ENCODE measurements around the gene DENND5B.
"Not testable (repeated sequence)": the region's sequence is repeated elsewhere in the genome, so short reads cannot be mapped to it uniquely, and the experiment has no call there.

DENND5B gene

DNA sequence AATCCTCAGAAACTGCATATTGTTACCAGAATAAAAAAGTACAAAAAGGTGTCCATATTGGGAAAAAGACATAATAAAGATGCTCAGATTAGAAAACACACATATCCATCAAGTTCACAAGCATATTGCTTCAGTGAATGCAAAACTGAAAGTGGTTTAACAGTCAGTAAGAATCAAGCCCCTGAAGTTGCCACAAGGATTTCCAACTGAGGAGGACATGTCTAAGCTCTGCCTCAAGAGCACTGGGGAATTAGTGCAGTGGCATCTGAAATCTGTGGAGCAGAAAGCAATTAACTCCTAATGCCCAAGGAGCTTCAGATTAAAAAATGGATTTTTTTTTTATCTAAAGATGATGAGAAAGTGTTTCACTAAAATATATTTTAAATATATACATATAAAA lies 113.2 kb downstream of the DENND5B start:
- in situ Hi-C loops (cut with HindIII; ENCODE audit: low sequenced_read_pairs): no loop called here

DNA sequence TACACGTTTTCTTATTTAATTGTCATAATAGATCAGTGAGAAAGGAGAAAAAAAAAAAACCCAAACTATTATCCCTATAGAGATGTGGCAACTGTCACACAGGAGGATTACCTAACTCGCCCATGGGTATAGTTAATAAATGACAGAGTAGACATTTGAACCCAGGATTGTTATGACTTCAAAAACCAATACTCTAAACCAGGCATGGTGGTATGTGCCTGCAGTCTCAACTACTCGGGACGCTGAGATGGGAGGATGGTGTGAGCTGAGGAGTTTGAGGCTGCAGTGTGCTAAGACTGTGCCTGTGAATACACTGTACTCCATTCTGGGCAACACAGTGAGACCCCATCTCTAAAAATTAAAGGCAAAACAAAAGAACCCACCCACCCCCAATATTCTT lies 114.5 kb downstream of the DENND5B start:
- in situ Hi-C loops (cut with HindIII; ENCODE audit: low sequenced_read_pairs): no loop called here

DNA sequence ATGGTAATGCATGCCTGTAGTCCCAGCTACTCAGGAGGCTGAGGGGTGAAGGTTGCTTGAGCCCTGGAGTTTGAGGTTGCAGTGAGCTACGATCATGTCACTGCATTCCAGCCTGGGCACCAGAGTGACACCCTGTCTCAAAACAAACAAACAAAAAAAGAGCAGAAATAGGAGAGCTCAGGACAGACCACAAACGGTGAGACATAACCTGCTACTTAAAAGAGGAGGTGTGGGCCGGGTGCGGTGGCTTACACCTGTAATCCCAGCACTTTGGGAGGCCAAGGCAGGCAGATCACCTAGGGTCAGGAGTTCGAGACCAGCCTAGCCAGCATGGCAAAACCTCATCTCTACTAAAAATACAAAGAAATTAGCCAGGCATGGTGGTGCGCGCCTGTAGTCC lies 115.3 kb downstream of the DENND5B start:
- in situ Hi-C loops (cut with HindIII; ENCODE audit: low sequenced_read_pairs): not testable (repeated sequence)

DNA sequence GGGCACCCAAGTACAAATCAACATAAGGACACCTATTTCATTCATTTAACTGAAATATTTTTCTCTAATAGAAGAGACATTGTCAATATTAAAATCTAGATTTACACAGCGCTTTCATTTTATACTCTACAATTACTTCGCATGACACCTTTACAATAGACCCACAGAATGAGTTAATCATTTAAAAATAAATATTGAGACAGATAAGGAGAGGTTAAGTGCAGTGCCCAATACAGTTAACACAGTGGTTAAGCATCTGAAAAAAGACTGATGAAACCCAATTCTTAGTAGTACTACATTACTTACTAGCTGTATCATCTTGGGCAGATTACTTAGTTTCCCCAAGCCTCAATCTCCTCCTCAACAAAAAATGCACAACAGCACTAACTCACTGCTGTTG lies 116.2 kb downstream of the DENND5B start:
- in situ Hi-C loops (cut with HindIII; ENCODE audit: low sequenced_read_pairs): no loop called here

DNA sequence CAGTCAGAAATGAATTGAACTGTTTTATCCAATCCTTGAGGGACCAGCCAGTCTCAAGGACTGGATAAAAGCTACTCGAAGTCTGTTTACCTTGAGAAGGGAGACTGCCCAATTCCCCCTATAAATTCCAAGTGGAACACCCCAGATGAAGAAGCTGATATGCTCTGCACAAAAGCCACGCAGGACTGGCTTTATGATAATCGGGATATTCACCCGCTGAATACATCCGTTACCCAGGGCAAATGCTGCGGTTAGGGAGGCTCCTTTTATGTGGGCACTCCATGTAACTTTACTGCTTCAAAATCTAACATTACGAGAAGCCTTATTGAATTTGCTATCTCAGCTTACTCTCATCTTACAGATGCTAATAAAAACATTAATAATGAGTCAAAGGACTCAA lies 119.1 kb downstream of the DENND5B start:
- in situ Hi-C loops (cut with HindIII; ENCODE audit: low sequenced_read_pairs): no loop called here

DNA sequence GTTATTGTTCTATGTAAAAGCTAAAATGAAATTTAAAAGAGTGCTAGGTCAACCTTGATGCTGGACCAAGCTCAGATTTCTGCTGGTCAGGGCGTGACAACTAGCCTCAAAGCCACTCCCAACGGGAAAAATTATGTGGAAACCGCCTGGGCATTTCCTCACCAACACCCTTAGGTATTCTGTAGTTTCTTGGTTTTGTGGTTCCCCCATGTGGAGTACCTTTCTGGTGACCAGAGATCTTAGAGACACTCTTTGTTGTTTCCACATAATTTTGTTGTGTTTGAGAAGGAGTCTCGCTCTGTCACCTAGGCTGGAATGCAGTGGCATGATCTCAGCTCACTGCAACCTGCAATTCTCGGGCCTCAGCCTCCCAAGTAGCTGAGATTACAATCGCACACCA lies 119.9 kb downstream of the DENND5B start:
- in situ Hi-C loops (cut with HindIII; ENCODE audit: low sequenced_read_pairs): no loop called here

DNA sequence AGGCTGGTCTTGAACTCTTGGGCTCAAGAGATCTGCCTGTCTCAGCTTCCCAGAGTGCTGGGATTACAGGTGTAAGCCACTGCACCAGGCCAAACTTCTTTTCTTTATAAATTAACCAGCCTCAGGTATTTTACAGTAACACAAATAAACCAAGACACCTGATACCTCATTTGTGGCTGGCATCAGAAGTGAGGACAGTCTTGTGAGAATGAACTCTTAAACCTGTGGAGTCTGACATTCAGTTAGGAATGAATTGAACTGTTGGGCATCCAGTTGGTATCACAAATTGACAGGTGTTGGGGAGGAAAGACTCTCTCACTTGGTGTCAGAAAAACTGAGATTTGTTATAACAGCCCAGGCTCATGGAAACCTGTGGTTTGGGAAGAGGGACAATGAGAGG lies 120.5 kb downstream of the DENND5B start:
- in situ Hi-C loops (cut with HindIII; ENCODE audit: low sequenced_read_pairs): no loop called here

DNA sequence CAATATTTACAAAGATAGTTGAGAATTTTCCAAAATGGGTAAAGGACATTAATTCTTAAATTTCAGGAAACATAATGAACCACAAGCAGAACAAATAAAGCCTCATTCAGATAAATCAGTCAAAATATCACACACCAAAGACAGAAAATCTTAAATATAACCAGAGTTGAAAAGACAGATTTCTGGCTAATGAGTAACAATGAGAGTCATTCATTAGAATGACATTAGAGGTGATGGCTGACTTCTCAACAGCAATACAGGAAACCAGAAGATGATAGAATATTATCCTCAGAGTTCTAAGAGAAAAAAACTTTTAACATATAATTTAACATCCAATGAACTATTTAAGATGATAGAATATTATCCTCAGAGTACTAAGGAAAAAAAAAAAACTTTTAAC lies 124.2 kb downstream of the DENND5B start:
- in situ Hi-C loops (cut with HindIII; ENCODE audit: low sequenced_read_pairs): no loop called here

DNA sequence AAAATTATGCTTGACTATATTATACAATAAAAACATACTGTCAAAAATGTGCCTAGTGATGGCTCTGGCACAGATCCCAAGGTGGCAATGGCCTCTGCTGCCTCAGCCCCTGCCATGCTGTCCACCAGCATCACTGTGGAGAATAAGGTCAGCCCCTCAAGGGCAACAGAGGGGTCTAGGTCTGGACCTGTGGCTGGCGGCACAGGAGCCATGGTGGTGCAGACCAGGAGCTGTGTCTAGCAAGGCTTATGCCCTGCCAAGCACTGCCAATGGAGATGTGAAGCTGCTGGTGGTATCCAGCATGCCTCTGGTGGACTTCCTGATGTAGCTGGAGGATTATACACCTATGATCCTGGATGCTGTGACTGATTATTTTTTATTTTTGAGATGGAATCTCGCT lies 125.9 kb downstream of the DENND5B start:
- in situ Hi-C loops (cut with HindIII; ENCODE audit: low sequenced_read_pairs): no loop called here

DNA sequence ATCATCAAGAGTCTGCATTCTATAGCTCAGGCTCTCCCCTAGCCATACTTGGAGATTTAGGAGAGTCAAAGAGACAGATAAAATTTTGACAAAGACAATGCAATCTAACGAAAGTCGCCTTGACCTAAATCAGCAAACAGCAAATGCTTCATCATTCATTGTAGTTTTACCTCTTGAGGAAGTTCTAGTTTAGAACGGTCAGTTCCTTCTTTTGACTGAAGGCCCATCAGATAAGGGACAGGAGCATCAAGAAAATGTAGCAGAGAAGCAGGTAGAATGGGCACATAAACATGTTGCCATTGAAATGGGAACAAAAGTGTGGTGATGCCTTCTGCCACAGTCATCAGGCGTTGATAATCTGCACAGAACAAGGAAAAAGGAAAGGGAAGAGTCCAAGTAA lies 130.9 kb downstream of the DENND5B start:
- in situ Hi-C loops (cut with HindIII; ENCODE audit: low sequenced_read_pairs): no loop called here

DNA sequence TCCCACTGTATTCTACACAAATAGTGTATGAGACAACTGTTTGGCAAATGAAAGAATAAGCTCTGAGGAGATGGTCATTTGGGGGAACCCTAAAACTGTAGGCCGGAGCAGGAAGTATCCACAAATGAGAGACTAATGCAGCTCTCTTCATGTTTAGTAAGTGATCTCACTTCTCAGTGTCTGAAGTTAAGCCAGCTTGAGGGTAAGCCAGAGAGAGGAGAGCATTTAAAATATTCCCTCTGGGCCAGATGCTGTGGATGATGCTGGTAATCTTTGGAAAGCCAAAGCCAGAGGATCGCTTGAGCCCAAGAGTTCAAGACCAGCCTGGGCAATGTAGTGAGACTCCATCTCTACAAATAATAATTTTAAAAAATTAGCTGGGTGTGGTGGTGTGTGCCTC lies 134.4 kb downstream of the DENND5B start:
- in situ Hi-C loops (cut with HindIII; ENCODE audit: low sequenced_read_pairs): loop anchor here (5.0 kb wide), 1 partner anchor 49 kb away; no protein-coding TSS in a partner anchor

DNA sequence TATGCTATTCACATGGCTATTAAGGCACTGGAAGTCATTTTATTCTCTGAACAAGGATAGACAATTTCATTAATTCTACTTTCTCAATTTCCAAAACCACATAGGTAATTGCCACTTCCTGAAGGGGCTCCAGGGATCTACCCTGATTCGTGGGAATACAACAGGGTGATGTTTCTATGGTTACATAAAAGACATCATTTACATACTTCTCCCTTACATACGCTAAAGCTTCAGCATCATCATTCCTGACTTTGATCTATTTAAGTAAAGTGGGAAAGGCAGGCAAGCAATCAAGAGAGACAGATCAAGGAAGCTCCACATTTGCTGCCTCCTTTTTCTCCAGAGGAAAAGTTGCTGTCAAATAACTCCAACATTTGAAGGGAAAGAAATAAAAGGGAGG lies 146.2 kb downstream of the DENND5B start:
- in situ Hi-C loops (cut with HindIII; ENCODE audit: low sequenced_read_pairs): no loop called here

DNA sequence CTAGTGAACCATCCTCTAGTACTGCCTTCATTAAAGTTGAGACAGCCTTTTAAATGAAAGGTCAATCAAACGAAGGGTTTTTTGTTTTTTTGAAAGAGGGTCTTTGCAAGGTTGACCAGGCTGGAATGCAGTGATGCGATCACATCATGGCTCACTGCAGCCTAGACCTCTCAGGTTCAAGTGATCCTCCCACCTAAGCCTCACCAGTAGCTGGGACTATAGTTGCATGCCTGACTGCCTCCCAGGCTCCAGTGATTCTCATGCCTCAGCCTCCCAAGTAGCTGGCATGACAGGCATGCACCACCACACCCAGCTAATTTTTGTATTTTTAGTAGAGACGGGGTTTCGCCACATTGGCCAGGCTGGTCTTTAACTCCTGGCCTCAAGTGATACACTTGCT lies 150.3 kb downstream of the DENND5B start:
- in situ Hi-C loops (cut with HindIII; ENCODE audit: low sequenced_read_pairs): no loop called here

DNA sequence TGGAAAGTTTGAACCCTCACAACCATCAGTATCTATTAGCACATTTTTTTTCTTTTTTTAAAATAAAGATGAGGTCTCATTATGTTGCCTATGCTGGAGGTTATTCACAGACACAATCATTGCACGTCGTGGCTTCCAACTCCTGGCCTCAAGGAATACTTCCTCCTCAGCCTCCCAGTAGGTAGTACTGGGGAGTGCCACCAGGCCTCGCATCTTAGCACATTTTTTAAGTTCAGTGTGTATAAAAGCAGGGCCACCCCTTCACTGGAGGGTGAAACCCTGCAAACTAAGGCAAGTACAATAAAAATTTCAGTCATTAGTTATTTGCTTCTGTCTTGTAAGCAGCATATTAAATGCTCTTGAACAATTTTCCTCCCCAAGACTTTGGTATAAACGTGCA lies 150.8 kb downstream of the DENND5B start:
- in situ Hi-C loops (cut with HindIII; ENCODE audit: low sequenced_read_pairs): no loop called here

DNA sequence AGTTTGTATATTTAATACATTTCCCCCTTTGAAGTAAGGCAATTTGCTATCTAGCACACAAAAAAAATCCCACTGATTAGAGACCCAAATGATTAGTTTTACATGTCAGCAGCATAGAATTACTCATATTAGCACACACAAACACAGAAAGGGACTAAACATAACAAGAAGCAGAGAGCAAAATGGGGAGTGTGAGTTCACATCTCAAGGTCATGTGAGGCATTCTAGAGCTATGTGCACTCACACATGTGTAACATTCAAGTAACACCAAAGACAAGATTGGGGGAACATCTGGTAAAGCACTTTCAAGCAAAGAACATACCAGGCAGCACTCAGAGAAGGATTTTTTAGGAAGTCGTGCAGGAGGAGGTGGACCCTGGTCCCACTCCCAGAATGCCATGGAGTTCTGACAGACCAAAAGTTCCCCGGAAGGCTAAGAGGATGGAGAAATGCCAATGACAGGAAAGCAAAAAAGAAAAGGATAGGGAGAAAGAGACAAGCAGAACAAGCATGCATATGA lies 159.2 kb downstream of the DENND5B start:
- in situ Hi-C loops (cut with HindIII; ENCODE audit: low sequenced_read_pairs): no loop called here

DNA sequence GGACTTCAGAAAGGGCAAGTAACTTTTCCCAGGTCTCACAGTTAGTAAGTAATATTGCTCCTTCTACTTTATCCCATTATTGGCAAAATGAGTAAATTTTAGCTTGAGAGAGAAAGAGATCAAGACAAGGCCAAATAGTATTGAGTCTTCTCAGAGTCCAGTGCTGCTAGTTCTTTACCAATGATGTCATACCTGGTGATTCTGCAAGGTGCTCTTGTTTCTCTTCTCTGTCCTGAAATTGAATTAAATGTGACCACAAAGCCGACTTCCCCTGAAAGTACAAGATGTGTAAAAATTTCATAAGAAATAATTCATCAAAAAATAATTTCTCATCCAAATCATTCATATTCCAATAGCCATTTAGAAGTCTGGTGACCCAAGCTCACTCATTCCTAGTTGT lies 167.5 kb downstream of the DENND5B start:
- in situ Hi-C loops (cut with HindIII; ENCODE audit: low sequenced_read_pairs): no loop called here

DNA sequence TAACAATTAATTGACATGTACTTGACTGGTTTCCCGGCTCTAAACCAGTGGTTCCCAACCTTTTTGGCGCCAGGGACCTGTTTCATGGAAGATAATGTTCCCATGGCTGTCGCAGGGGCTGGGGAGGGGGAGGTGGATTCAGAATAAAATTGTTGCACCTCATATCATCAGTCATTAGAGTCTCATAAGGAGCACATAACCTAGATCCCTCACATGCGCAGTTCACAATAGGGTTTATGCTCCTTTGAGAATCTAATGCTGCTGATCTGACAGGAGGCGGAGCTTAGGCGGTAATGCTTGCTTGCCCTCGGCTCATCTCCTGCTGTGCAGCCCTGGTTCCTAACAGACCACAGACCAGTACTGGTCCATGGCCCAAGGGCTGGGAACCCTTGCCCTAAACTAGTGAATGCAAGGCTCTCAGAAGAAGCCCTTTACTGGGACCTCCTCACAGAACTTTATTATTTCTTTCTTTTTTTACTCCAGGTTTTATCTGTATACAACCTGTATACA lies 178.6 kb downstream of the DENND5B start:
- in situ Hi-C loops (cut with HindIII; ENCODE audit: low sequenced_read_pairs): no loop called here

DNA sequence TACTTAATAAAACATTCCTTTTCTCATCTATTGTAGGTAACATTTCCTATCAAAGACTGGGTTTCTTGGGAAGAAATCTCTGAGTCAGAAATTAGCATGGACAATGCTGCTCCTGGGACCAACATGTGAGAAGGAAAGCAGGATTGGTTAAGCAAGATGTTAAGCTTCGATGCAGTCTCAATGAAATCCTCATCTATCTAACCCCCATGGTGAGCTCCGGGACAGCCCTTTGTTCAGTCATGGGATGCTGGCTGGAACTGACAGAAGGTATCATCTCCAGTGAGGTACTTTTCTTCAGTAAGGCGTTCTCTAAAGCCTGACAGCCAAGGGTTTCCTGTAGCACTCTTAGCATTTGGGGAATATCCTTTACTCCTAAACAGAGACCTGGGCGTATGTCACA lies 182.2 kb downstream of the DENND5B start:
- in situ Hi-C loops (cut with HindIII; ENCODE audit: low sequenced_read_pairs): loop anchor here (5.0 kb wide), 2 partner anchors 49 to 71 kb away; no protein-coding TSS in a partner anchor

DNA sequence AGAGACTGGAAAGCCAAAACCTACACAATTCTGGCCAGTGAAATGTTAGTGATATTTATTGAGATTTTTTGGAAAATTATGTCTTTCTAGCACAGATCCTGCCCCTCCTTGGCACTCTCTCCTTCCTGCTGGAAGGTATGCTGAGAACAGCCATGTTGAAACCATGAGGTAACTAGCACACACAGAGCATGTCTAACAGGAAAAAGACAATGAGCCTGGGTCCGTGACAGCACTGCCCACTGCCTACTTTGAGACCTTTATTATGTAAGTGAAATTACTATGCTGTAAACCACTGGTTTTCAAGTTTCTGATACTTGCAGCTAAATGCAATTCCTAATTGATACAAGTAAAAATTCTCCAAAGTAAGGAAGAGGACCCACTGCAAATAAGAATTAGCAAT lies 183.4 kb downstream of the DENND5B start:
- in situ Hi-C loops (cut with HindIII; ENCODE audit: low sequenced_read_pairs): loop anchor here (5.0 kb wide), 2 partner anchors 50 to 70 kb away; no protein-coding TSS in a partner anchor

DNA sequence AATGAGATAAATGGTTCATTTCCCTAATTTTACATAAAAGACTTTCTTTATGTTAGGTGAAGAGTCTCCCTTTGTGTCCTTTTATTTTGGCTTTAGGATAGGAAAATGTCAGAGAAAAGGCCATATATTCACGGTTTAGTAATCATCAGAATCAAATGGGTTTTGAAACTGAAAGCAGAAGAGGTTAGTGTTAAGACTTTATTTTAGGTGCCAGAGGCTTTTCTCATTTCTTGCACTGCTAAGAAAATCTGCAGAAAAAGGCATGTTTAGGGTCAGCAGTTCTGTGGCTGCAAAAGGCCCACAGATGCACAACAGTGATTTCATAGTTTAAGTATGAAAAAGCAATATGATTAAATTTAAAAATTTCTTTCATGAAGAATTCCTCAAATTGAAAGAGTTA lies 184.6 kb downstream of the DENND5B start:
- in situ Hi-C loops (cut with HindIII; ENCODE audit: low sequenced_read_pairs): loop anchor here (5.0 kb wide), 2 partner anchors 51 to 69 kb away; no protein-coding TSS in a partner anchor

DNA sequence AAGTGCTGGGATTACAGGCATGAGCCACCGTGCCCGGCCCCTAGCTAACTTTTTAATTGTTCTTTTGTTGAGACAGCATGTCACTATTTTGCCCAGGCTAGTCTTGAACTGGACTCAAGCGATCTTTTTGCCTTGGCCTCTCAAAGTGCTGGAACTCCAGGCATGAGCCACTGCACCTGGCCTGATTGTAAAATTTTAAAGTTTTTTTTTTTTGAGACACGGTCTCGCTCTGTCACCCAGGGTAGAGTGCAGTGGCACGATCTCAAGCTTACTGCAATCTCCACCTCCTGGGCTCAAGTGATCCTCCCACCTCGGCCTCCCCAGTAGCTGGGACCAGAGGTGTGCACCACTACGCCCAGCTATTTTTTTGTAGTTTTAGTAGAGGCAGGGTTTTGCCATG lies 185.9 kb downstream of the DENND5B start:
- in situ Hi-C loops (cut with HindIII; ENCODE audit: low sequenced_read_pairs): loop anchor here (5.0 kb wide), 2 partner anchors 52 to 68 kb away; no protein-coding TSS in a partner anchor

DNA sequence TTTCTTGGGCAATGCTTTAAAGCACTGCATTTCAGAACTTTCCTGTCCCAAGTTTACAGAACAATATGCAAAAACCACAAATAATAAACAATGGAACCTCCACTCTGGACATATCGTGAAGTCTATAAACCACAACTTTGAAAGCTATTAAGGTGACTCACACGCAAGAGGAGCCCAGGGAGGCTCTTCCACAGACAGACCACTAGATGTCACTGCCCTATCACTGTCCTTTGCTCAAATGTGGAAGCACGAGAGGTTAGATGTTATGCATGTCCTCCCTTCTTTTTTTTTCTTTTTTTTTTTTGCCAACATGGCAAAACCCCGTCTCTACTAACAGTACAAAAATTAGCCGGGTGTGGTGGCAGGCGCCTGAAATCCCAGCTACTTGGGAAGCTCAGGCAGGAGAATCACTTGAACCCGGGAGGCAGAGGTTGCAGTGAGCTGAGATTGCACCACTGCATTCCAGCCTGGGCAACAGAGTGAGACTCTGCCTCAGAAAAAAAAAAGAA lies 187.8 kb downstream of the DENND5B start:
- in situ Hi-C loops (cut with HindIII; ENCODE audit: low sequenced_read_pairs): not testable (repeated sequence)

Data from endothelial cell of hepatic sinusoid (primary cell).